MM.1S (cell line): Measurements from ENCODE around the gene SLC35G3.
"Not testable (repeated sequence)": the region's sequence is repeated elsewhere in the genome, so short reads cannot be mapped to it uniquely, and the experiment has no call there.

ENCODE experiments used
- DNase-seq: peaks from one replicate; pipeline ENCODE4 v3.0.0-alpha.2; 2015
- H2AFZ ChIP-seq: fragments of 300-600 bp; sonication (generic); 2 replicates; pipeline ENCODE4 v1.6.0; 2016; ENCODE audit warnings: antibody characterized with exemption, low read length
- H3F3A ChIP-seq: fragments of 300-600 bp; sonication (generic); 2 replicates; pipeline ENCODE4 v1.6.1; 2016; ENCODE audit warnings: mild to moderate bottlenecking, antibody characterized with exemption, low read length, moderate library complexity, mixed read lengths; ENCODE audit not compliant: insufficient read depth
- H3K27ac ChIP-seq: fragments of 300-600 bp; sonication (generic); 2 replicates; pipeline ENCODE4 v1.5.1; 2016; ENCODE audit warnings: mild to moderate bottlenecking, low read length
- H3K27me3 ChIP-seq: fragments of 300-600 bp; sonication (generic); replicated peaks from 2 replicates; pipeline ENCODE4 v1.6.0; 2016; ENCODE audit warnings: low read length; ENCODE audit not compliant: insufficient read depth
- H3K36me3 ChIP-seq: fragments of 300-600 bp; sonication (generic); replicated peaks from 2 replicates; pipeline ENCODE4 v1.6.1; 2016; ENCODE audit warnings: mild to moderate bottlenecking, low read length, mixed read lengths; ENCODE audit not compliant: insufficient read depth
- H3K4me1 ChIP-seq: fragments of 300-600 bp; sonication (generic); 2 replicates; pipeline ENCODE4 v1.6.1; 2016; ENCODE audit warnings: low read length, mixed read lengths
- H3K4me2 ChIP-seq: fragments of 300-600 bp; sonication (generic); 2 replicates; pipeline ENCODE4 v1.6.0; 2016; ENCODE audit warnings: low read depth, low read length
- H3K4me3 ChIP-seq: fragments of 300-600 bp; sonication (generic); 2 replicates; pipeline ENCODE4 v1.5.1; 2016; ENCODE audit warnings: low read length, mixed read lengths
- H3K79me2 ChIP-seq: fragments of 300-600 bp; sonication (generic); 2 replicates; pipeline ENCODE4 v1.6.1; 2016; ENCODE audit warnings: mixed run types, low read length, mixed read lengths
- H3K9ac ChIP-seq: fragments of 300-600 bp; sonication (generic); 2 replicates; pipeline ENCODE4 v1.6.1; 2016; ENCODE audit warnings: low read length, mixed read lengths
- H3K9me2 ChIP-seq: fragments of 300-600 bp; sonication (generic); replicated peaks from 2 replicates; pipeline ENCODE4 v1.6.1; 2016; ENCODE audit warnings: mild to moderate bottlenecking, low read length, mixed read lengths; ENCODE audit not compliant: insufficient read depth
- H3K9me3 ChIP-seq: fragments of 300-600 bp; sonication (generic); replicated peaks from 2 replicates; pipeline ENCODE4 v1.6.1; 2016; ENCODE audit warnings: mild to moderate bottlenecking, low read length, mixed read lengths; ENCODE audit not compliant: insufficient read depth
- H4K20me1 ChIP-seq: fragments of 300-600 bp; sonication (generic); 2 replicates; pipeline ENCODE4 v1.6.1; 2016; ENCODE audit warnings: mild to moderate bottlenecking, low read length, moderate library complexity, mixed read lengths; ENCODE audit not compliant: insufficient read depth
- CTCF ChIP-seq: fragments of 300-600 bp; sonication (generic); IDR thresholded peaks from 2 replicates; pipeline ENCODE4 v1.5.1; 2016; ENCODE audit warnings: antibody characterized with exemption, low read length, mixed read lengths
- EZH2 ChIP-seq: fragments of 300-600 bp; sonication (generic); optimal IDR thresholded peaks from 2 replicates; pipeline ENCODE3; 2017; ENCODE audit warnings: low read depth, mild to moderate bottlenecking, antibody characterized with exemption, low read length, mixed read lengths
- EZH2phosphoT487 ChIP-seq: fragments of 300-600 bp; sonication (generic); IDR thresholded peaks from 2 replicates; pipeline ENCODE4 v1.6.1; 2018; ENCODE audit warnings: antibody characterized with exemption, low read length

Gene SLC35G3

GRCh38 chr17:35154196-35155165 is 39.7 kb downstream of the SLC35G3 start:
- no peaks in the 10 kb centered on the region for H3F3A ChIP-seq
- no peaks in the 10 kb centered on the region for H4K20me1 ChIP-seq
- H3K79me2 ChIP-seq: no peaks in the 10 kb centered on the region
- no peak overlapping the region for H3K4me3 ChIP-seq
- H3K4me2 ChIP-seq: no peak overlapping the region
- no peaks in the 10 kb centered on the region for H3K36me3 ChIP-seq
- H3K4me1 ChIP-seq: peaks cover 9% of the 10 kb centered on the region
- no peaks in the 10 kb centered on the region for H3K9me2 ChIP-seq
- TF ChIP-seq EZH2 (no peak), EZH2phosphoT487 (no peak), CTCF (no peak)
- H2AFZ ChIP-seq: no peak overlapping the region
- H3K27me3 ChIP-seq: no peaks in the 10 kb centered on the region
- no peak for DNase-seq
- no peaks in the 10 kb centered on the region for H3K9me3 ChIP-seq
- no peak overlapping the region for H3K27ac ChIP-seq
- no peak overlapping the region for H3K9ac ChIP-seq

GRCh38 chr17:35152421-35153140 is 41.6 kb downstream of the SLC35G3 start:
- H3K27ac ChIP-seq: no peak overlapping the region
- DNase-seq: no peak
- H3K9me3 ChIP-seq: no peaks in the 10 kb centered on the region
- H3K4me3 ChIP-seq: no peak overlapping the region
- H3K79me2 ChIP-seq: no peaks in the 10 kb centered on the region
- no peaks in the 10 kb centered on the region for H4K20me1 ChIP-seq
- H3K36me3 ChIP-seq: no peaks in the 10 kb centered on the region
- H3F3A ChIP-seq: no peaks in the 10 kb centered on the region
- H2AFZ ChIP-seq: no peak overlapping the region
- H3K9me2 ChIP-seq: no peaks in the 10 kb centered on the region
- peaks cover 9% of the 10 kb centered on the region for H3K4me1 ChIP-seq
- TF ChIP-seq CTCF (no peak), EZH2 (no peak), EZH2phosphoT487 (no peak)
- no peak overlapping the region for H3K4me2 ChIP-seq
- no peaks in the 10 kb centered on the region for H3K27me3 ChIP-seq
- no peak overlapping the region for H3K9ac ChIP-seq

GRCh38 chr17:35151080-35151479 is 43.1 kb downstream of the SLC35G3 start:
- H3K4me2 ChIP-seq, H3K9me2 ChIP-seq, H3K9ac ChIP-seq, H3K36me3 ChIP-seq, H3K9me3 ChIP-seq, H3K27ac ChIP-seq, H3K27me3 ChIP-seq, H3K4me1 ChIP-seq, H2AFZ ChIP-seq, DNase-seq, H3K4me3 ChIP-seq, H3F3A ChIP-seq, H4K20me1 ChIP-seq, H3K79me2 ChIP-seq: not testable (repeated sequence)
